HG02870 (cell line): ENCODE measurements around the gene MYH16.
"Not testable (repeated sequence)": the region's sequence is repeated elsewhere in the genome, so short reads cannot be mapped to it uniquely, and the experiment has no call there.

Source experiments
- ATAC-seq: cut with Tn5 transposase; IDR thresholded peaks from one replicate; pipeline ENCODE4 v1.9.1; 2021; ENCODE audit warnings: mild to moderate bottlenecking, moderate library complexity; ENCODE audit not compliant: unreplicated experiment

The MYH16 gene

DNA sequence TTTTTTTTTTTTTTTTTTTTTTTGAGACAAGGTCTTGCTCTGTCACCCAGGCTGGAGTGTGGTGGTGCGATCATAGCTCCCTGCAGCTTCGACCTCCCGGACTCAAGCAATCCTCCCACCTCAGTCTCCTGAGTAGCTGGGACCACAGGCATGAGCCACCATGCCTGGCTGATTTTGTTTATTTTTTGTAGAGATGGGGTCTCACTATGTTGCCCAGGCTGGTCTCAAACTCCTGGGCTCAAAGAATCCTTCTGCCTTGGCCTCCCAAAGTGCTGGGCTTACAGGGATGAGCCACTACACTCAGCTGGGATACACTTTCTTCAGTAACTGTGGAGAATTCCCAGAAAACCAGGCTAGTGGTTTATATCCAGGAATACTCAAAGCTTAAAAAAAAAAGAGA, 78.0 kb downstream of the MYH16 start:
- ATAC-seq: not testable (repeated sequence)

DNA sequence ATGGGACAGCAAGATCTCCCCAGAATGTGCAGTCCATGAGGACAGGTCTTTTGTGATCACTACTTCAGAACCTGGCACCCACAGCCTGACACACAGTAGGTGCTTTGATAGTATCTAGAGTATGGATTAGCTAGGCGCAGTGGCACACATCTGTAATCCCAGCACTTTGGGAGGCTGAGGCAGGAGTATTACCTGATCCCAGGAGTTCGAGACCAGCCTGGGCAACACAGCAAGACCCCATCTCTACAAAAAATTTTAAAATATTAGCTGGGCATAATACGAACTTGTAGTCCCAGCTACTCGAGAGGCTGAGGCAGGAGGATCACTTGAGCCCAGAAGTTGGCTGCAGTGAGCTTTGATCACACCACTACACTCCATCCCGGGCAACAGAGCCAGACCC, 79.6 kb downstream of the MYH16 start:
- ATAC-seq: no peak

DNA sequence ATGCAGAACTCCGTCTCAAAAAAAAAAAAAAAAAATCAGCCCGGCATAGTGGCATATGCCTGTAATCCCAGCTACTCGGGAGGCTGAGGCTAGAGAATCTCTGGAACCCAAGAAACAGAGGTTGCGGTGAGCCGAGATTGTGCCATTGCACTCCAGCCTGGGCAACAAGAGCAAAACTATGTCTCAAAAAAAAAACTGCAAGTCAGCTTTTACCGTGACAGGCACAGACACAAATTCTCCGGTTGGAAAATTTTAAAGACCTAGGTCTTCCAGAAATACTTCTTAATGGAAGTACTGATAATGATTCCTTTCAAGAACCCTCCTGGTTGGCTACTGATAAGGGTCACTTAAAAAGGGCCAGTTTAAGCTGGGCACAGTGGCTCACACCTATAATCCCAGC, 82.5 kb downstream of the MYH16 start:
- no peak for ATAC-seq

DNA sequence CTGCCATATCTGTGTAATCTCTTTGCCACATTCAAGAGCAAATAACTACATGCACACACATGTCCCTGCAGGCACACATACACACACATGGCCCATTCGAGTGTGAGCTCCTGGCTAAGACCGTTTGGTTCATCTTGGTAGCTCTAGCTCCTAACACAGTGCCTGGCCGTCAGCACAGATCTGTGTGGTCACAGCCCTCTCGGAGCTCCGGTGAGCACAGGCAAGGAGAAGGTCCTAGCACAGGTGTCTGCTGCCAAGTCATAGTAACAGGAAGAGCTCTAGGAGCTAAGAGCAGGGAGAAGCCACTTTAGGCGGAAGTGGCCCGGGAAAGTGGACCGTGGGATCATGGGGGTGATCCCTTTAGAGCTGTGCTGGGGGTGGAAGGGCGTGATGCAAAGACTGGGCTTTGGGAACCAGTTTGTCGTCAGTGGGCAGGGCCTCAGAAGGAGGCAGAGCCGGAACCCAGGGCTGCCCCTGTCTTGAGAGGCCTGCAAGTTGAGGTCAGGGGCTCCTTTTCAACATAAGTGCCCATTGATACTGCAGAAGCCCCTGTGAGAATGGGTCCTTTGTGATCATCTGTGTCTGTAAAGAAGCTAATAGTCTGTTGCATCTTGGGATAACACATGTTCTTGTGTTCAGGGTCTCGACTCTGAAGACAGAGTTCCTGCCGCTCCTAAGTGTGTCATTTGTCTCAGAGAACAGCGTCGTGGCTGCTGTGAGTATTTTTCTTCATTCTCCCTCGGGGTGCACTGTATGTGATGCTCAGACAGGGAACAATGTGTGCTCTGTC, 85.3 kb downstream of the MYH16 start:
- ATAC-seq: no peak

DNA sequence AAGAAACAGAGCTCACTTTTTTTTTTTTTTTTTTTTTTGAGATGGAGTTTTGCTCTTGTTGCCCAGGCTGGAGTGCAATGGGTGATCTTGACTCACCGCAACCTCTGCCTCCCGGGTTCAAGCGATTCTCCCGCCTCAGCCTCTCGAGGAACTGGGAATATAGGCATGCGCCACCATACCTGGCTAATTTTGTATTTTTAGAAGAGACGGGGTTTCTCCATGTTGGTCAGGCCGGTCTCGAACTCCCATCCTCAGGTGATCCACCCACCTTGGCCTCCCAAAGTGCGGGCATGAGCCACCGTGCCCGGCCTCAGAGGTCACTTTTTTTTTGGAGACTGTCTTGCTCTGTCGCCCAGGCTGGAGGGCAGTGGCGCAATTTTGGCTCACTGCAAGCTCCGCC, 85.9 kb downstream of the MYH16 start:
- not testable (repeated sequence) for ATAC-seq

DNA sequence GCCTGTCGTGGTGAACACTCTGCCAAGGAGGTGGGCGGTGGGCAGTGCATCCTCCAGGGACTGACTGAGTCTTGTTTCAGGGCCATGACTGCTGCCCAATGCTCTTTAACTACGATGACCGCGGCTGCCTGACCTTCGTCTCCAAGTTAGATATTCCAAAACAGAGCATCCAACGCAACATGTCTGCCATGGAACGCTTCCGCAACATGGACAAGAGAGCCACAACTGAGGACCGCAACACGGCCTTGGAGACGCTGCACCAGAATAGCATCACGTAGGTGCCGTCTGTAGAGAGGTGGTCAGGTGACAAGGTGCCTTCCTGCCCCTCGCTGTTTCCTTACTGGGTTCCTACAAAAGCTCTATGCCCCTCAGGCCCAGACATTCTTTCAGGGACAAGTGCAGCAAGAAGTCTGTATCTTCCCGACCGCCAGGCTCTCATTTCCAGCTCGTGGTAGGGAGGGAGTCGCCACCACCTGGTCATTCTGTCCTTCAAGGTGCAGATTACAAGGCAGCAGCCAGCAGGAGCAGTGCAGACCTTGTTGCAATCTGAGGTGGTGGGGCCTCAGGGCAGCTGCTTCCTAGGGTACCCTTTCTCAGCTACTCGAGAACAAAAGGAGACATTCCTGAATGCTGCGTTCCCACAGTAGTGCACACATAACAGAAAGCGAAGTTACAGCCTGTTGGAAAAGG, 87.0 kb downstream of the MYH16 start:
- ATAC-seq: no peak
